Neural cell (in vitro differentiated cells): Measurements from ENCODE around the gene LIF. TPM values are rescaled to one million over a fixed set of nuclear protein-coding genes. Genes with fewer than 3 reads are reported as not detected.

Experiments used
- H2AFZ ChIP-seq: fragments of 200-600, 300-800 bp; sonication (generic), shearing (Covaris generic); 2 replicates; pipeline ENCODE4 v1.6.0; 2014; ENCODE audit warnings: low read depth, mild to moderate bottlenecking, antibody characterized with exemption, low read length, moderate library complexity
- H3F3A ChIP-seq: fragments of 200-600 bp; shearing (Covaris generic); 2 replicates; pipeline ENCODE4 v1.6.1; 2016; ENCODE audit warnings: mild to moderate bottlenecking, moderate library complexity, mixed read lengths, antibody characterized with exemption, low read length; ENCODE audit not compliant: insufficient read depth, poor library complexity, severe bottlenecking
- H3K27ac ChIP-seq: fragments of 200-600, 300-800 bp; sonication (generic), shearing (Covaris generic); 2 replicates; pipeline ENCODE4 v1.5.1; 2014; ENCODE audit warnings: mild to moderate bottlenecking, low read length, moderate library complexity
- H3K27me3 ChIP-seq: fragments of 300-800, 200-600 bp; sonication (generic), shearing (Covaris generic); 2 replicates; pipeline ENCODE4 v1.6.0; 2014; ENCODE audit warnings: mild to moderate bottlenecking, low read depth, low read length, moderate library complexity; ENCODE audit not compliant: insufficient read depth
- H3K36me3 ChIP-seq: fragments of 300-800, 200-600 bp; sonication (generic), shearing (Covaris generic); 2 replicates; pipeline ENCODE4 v1.5.1; 2014; ENCODE audit warnings: mild to moderate bottlenecking, antibody characterized with exemption, low read length, moderate library complexity; ENCODE audit not compliant: insufficient read depth
- H3K4me2 ChIP-seq: fragments of 300-800, 200-600 bp; sonication (generic), shearing (Covaris generic); 2 replicates; pipeline ENCODE4 v1.6.0; 2014; ENCODE audit warnings: mild to moderate bottlenecking, low read length
- H3K4me3 ChIP-seq: fragments of 300-800, 200-600 bp; sonication (generic), shearing (Covaris generic); 2 replicates; pipeline ENCODE4 v1.5.1; 2014; ENCODE audit warnings: mild to moderate bottlenecking, low read length, moderate library complexity
- H3K79me2 ChIP-seq: fragments of 200-600 bp; shearing (Covaris generic); replicated peaks from 2 replicates; pipeline ENCODE4 v1.6.0; 2014; ENCODE audit warnings: mild to moderate bottlenecking, low read length, moderate library complexity; ENCODE audit not compliant: insufficient read depth
- H3K9ac ChIP-seq: fragments of 300-800, 200-600 bp; sonication (generic), shearing (Covaris generic); 2 replicates; pipeline ENCODE4 v1.6.1; 2016; ENCODE audit warnings: mild to moderate bottlenecking, low read length, mixed read lengths
- H3K9me2 ChIP-seq: fragments of 200-600 bp; shearing (Covaris generic); 2 replicates; pipeline ENCODE4 v1.6.1; 2016; ENCODE audit warnings: mild to moderate bottlenecking, low read length, mixed read lengths; ENCODE audit not compliant: insufficient read depth
- H3K9me3 ChIP-seq: fragments of 200-600, 300-800 bp; sonication (generic), shearing (Covaris generic); 2 replicates; pipeline ENCODE4 v1.6.1; 2016; ENCODE audit warnings: mild to moderate bottlenecking, mixed run types, low read length, moderate library complexity, mixed read lengths
- H4K20me1 ChIP-seq: fragments of 200-600 bp; shearing (Covaris generic); 2 replicates; pipeline ENCODE4 v1.6.1; 2016; ENCODE audit warnings: mild to moderate bottlenecking, mixed run types; ENCODE audit not compliant: insufficient read depth
- EP300 ChIP-seq: fragments of 450-650 bp; conservative IDR thresholded peaks from 2 replicates; pipeline ENCODE4 v1.6.1; 2014; ENCODE audit warnings: antibody characterized with exemption, mild to moderate bottlenecking, moderate library complexity; ENCODE audit not compliant: poor library complexity, severe bottlenecking
- EZH2 ChIP-seq: fragments of 200-600, 300-800 bp; shearing (Covaris generic), sonication (generic); IDR thresholded peaks from 2 replicates; pipeline ENCODE4 v1.6.1; 2014; ENCODE audit warnings: antibody characterized with exemption, low read length, borderline replicate concordance, mild to moderate bottlenecking; ENCODE audit not compliant: insufficient read depth, poor library complexity, severe bottlenecking
- MXI1 ChIP-seq: fragments of 450-650 bp; conservative IDR thresholded peaks from 2 replicates; pipeline ENCODE4 v1.6.1; 2014; ENCODE audit warnings: antibody characterized with exemption, mild to moderate bottlenecking; ENCODE audit not compliant: poor library complexity, severe bottlenecking
- POLR2AphosphoS5 ChIP-seq: IDR thresholded peaks from 2 replicates; pipeline ENCODE4 v1.6.1; 2012
- RAD21 ChIP-seq: fragments of 450-650 bp; conservative IDR thresholded peaks from 2 replicates; pipeline ENCODE4 v1.6.1; 2014; ENCODE audit warnings: antibody characterized with exemption, mild to moderate bottlenecking, moderate library complexity
- SMC3 ChIP-seq: fragments of 450-650 bp; conservative IDR thresholded peaks from 2 replicates; pipeline ENCODE4 v1.6.1; 2014; ENCODE audit warnings: antibody characterized with exemption, mild to moderate bottlenecking, moderate library complexity; ENCODE audit not compliant: poor library complexity
- TAF1 ChIP-seq: IDR thresholded peaks from 2 replicates; pipeline ENCODE4 v1.6.1; 2012; ENCODE audit warnings: low read depth
- polyA plus RNA-seq: library from polyadenylated mRNA; depleted of rRNA; stranded (reverse); fragments of >200 nt; gene quantifications from 2 replicates; pipeline ENCODE4 v1.2.3, GENCODE V29; 2014
- TF ChIP-seq, protein P1 (sequence below): fragments of 450-650 bp; IDR thresholded peaks from 2 replicates; pipeline ENCODE4 v1.5.1; 2014; ENCODE audit warnings: antibody characterized with exemption, mild to moderate bottlenecking, moderate library complexity; ENCODE audit not compliant: poor library complexity, severe bottlenecking
- TF ChIP-seq, protein P2 (sequence below): IDR thresholded peaks from 2 replicates; pipeline ENCODE4 v1.6.1; 2012; ENCODE audit warnings: borderline replicate concordance

LIF gene
- polyA plus RNA-seq, 1 donor from 2014 or later, result 0.05 TPM

DNA sequence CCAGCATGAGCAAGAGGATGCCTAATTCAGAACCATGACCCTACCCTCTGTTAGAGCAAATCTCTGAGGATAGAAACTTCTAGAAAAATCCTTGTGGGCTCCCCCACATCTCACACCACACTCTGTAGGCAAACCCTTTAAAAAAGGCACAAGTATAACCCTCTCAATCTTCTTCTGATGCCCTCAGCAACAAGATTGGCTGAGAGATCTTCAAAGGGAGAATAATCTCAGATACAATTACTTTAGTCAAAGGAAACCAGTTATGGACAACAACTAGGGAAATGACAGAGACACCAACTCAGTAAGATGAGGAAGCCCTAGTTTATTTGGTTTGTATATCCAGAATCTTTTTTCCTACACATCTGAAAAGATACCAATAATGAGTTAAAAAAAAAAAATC is 49.2 kb downstream of the LIF start:
- no peaks in the 10 kb centered on the region for H3K36me3 ChIP-seq
- H3K4me3 ChIP-seq, result no peak overlapping the region
- H3F3A ChIP-seq, result no peaks in the 10 kb centered on the region
- no peaks in the 10 kb centered on the region for H3K27me3 ChIP-seq
- no peak overlapping the region for H3K9ac ChIP-seq
- H3K4me2 ChIP-seq, result no peak overlapping the region
- no peak overlapping the region for H2AFZ ChIP-seq
- H3K27ac ChIP-seq, result no peak overlapping the region
- no peaks in the 10 kb centered on the region for H4K20me1 ChIP-seq
- TF ChIP-seq, protein P1, sequence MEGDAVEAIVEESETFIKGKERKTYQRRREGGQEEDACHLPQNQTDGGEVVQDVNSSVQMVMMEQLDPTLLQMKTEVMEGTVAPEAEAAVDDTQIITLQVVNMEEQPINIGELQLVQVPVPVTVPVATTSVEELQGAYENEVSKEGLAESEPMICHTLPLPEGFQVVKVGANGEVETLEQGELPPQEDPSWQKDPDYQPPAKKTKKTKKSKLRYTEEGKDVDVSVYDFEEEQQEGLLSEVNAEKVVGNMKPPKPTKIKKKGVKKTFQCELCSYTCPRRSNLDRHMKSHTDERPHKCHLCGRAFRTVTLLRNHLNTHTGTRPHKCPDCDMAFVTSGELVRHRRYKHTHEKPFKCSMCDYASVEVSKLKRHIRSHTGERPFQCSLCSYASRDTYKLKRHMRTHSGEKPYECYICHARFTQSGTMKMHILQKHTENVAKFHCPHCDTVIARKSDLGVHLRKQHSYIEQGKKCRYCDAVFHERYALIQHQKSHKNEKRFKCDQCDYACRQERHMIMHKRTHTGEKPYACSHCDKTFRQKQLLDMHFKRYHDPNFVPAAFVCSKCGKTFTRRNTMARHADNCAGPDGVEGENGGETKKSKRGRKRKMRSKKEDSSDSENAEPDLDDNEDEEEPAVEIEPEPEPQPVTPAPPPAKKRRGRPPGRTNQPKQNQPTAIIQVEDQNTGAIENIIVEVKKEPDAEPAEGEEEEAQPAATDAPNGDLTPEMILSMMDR, result no peak
- TF ChIP-seq SMC3, result no peak
- TF ChIP-seq, protein P2, sequence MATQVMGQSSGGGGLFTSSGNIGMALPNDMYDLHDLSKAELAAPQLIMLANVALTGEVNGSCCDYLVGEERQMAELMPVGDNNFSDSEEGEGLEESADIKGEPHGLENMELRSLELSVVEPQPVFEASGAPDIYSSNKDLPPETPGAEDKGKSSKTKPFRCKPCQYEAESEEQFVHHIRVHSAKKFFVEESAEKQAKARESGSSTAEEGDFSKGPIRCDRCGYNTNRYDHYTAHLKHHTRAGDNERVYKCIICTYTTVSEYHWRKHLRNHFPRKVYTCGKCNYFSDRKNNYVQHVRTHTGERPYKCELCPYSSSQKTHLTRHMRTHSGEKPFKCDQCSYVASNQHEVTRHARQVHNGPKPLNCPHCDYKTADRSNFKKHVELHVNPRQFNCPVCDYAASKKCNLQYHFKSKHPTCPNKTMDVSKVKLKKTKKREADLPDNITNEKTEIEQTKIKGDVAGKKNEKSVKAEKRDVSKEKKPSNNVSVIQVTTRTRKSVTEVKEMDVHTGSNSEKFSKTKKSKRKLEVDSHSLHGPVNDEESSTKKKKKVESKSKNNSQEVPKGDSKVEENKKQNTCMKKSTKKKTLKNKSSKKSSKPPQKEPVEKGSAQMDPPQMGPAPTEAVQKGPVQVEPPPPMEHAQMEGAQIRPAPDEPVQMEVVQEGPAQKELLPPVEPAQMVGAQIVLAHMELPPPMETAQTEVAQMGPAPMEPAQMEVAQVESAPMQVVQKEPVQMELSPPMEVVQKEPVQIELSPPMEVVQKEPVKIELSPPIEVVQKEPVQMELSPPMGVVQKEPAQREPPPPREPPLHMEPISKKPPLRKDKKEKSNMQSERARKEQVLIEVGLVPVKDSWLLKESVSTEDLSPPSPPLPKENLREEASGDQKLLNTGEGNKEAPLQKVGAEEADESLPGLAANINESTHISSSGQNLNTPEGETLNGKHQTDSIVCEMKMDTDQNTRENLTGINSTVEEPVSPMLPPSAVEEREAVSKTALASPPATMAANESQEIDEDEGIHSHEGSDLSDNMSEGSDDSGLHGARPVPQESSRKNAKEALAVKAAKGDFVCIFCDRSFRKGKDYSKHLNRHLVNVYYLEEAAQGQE, result no peak
- no peak for TF ChIP-seq TAF1
- TF ChIP-seq EZH2, result no peak
- TF ChIP-seq POLR2AphosphoS5, result no peak
- no peak for TF ChIP-seq EP300
- no peak for TF ChIP-seq MXI1
- TF ChIP-seq RAD21, result no peak
- H3K9me2 ChIP-seq, result no peaks in the 10 kb centered on the region
- H3K79me2 ChIP-seq, result no peaks in the 10 kb centered on the region
- no peaks in the 10 kb centered on the region for H3K9me3 ChIP-seq

DNA sequence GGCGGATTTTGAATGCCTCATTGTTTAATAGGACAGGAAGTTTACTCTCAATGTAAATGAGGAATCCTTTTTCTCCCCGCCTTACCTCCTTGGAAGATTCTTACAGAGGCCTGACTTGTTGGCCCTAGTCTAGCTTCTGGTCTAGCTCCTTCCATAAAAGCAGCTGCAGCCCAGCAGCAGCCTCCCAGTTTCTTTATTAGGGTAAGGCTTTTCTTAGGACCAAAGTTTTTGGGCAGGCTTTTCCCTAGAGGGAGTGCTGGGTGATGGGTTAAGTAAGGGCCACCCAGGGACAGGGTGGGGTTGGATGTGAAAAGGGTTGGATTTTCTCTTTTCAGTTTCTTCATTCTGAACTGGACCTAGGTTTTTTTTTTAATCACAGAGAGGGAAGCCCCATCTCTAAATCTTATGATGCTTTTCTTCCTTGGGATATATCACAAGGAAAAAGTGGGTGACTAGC is 49.7 kb downstream of the LIF start:
- Histone ChIP-seq H3K27me3 (no peaks in the 10 kb centered on the region), H3K4me2 (no peak overlapping the region), H3K27ac (no peak overlapping the region), H3K79me2 (no peaks in the 10 kb centered on the region), H3K36me3 (no peaks in the 10 kb centered on the region), H3K9ac (no peak overlapping the region), H2AFZ (no peak overlapping the region), H3K9me3 (no peaks in the 10 kb centered on the region), H3K9me2 (no peaks in the 10 kb centered on the region), H3K4me3 (no peak overlapping the region), H3F3A (no peaks in the 10 kb centered on the region), H4K20me1 (no peaks in the 10 kb centered on the region)
- no peak for TF ChIP-seq MXI1
- TF ChIP-seq EP300, result no peak
- TF ChIP-seq RAD21, result no peak
- TF ChIP-seq, protein P1, result no peak
- TF ChIP-seq SMC3, result no peak
- TF ChIP-seq, protein P2, result no peak
- no peak for TF ChIP-seq POLR2AphosphoS5
- no peak for TF ChIP-seq TAF1
- TF ChIP-seq EZH2, result no peak
